Breast epithelium (tissue), 4 donors: ENCODE data around the gene MAD1L1. TPM values are rescaled to one million over a fixed set of nuclear protein-coding genes. Genes with fewer than 3 reads are reported as not detected.
"Not testable (repeated sequence)": the region's sequence is repeated elsewhere in the genome, so short reads cannot be mapped to it uniquely, and the experiment has no call there.

Source experiments
- DNase-seq, 2 donors: peaks; one replicate each; pipeline ENCODE4 v3.0.0-alpha.2; 2019; ENCODE audit warnings: low spot score in 2 of 2
- H3K27ac ChIP-seq, 2 donors: fragments of 200-600 bp; sonication (generic) in 1 of 2; one replicate each; pipeline ENCODE4 v1.5.1; 2016 to 2019; ENCODE audit warnings: mild to moderate bottlenecking in 1 of 2
- H3K27me3 ChIP-seq, 2 donors: fragments of 200-600 bp; sonication (generic) in 1 of 2; one replicate each; pipeline versions ENCODE4 v1.5.1 to v1.6.0; 2017 to 2019; ENCODE audit warnings: control low read depth in 1 of 2, mild to moderate bottlenecking in 1 of 2
- H3K36me3 ChIP-seq: fragments of 200-600 bp; one replicate; pipeline ENCODE4 v1.5.1; 2019
- H3K4me1 ChIP-seq, 2 donors: fragments of 200-600 bp; sonication (generic); one replicate each; pipeline ENCODE4 v1.5.1; 2016 to 2019; ENCODE audit warnings: control low read depth in 1 of 2
- H3K4me3 ChIP-seq, 3 donors: fragments of 200-600 bp; sonication (generic); 1 replicate in 2 of 3; 2 replicates in 1 of 3; pipeline ENCODE4 v1.5.1; 2016 to 2019; ENCODE audit warnings: mild to moderate bottlenecking in 3 of 3, moderate library complexity in 2 of 3
- H3K9me3 ChIP-seq, 2 donors: fragments of 200-600 bp; sonication (generic) in 1 of 2; one replicate each; pipeline ENCODE4 v1.5.1; 2016 to 2019; ENCODE audit warnings: control low read depth in 1 of 2
- CTCF ChIP-seq, 3 donors: fragments of 450-650 bp; IDR thresholded peaks; one replicate each; pipeline ENCODE4 v1.5.1; 2016 to 2017; ENCODE audit warnings: antibody characterized with exemption in 3 of 3, mild to moderate bottlenecking in 3 of 3, moderate library complexity in 3 of 3
- POLR2A ChIP-seq: fragments of 450-650 bp; IDR thresholded peaks from one replicate; pipeline ENCODE4 v1.6.1; 2016; ENCODE audit warnings: antibody characterized with exemption, mild to moderate bottlenecking, moderate library complexity
- POLR2AphosphoS5 ChIP-seq, 3 donors: sonication (generic); formaldehyde crosslinking; IDR thresholded peaks; one replicate each; pipeline ENCODE4 v1.6.1; 2017; ENCODE audit warnings: antibody characterized with exemption in 3 of 3
- intact Hi-C: fragments of 100-400 bp; cut with DNase I; formaldehyde crosslinking; loops from one replicate; pipeline ENCODE4 v1.15.1; 2023; ENCODE audit warnings: low total_unique reads
- total RNA-seq, 3 donors: library from RNA; depleted of rRNA; stranded (reverse); fragments of >200 nt; gene quantifications; one replicate each; pipeline ENCODE4 v1.1.0, GENCODE V29; 2016

Gene MAD1L1
- total RNA-seq, 3 donors from 2014 or later = 27.7 to 33.9 (median 28.8) TPM

DNA sequence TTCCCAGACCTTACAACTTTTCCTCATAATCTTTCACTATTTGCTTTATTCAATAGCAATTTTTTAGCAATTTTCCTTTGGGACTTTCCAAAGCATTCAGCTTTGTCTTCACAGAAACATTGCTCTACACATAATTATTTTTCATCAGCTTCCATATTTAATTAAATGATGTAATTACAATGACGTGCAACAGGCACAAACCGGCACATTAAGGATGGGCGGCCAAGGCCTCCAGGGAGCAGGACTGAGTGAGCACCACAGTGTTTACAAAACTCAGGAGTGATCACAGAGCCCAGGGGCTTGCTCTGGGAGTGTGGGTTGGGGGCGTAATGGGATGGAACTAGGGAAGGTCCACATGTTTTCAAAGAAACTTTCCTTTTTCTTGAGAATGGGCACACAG, 69.8 kb downstream of the MAD1L1 start:
- TF ChIP-seq POLR2AphosphoS5 (IDR thresholded peaks at IDR 0.05) (no peak), CTCF (IDR thresholded peaks at IDR 0.05) (no peak), POLR2A (no peak)
- Histone ChIP-seq H3K4me1 (peaks cover 0 to 6% of the 10 kb centered on the region in 2 donors), H3K9me3 (no peaks in the 10 kb centered on the region), H3K4me3 (no peak overlapping the region), H3K36me3 (no peaks in the 10 kb centered on the region), H3K27ac (no peak overlapping the region), H3K27me3 (no peaks in the 10 kb centered on the region)
- intact Hi-C loops = no loop called here
- DNase-seq = no peak

GRCh38 chr7:2162004-2162902, 70.5 kb downstream of the MAD1L1 start:
- H3K4me3 ChIP-seq, H3K4me1 ChIP-seq, H3K27me3 ChIP-seq, DNase-seq, H3K36me3 ChIP-seq, H3K9me3 ChIP-seq, intact Hi-C loops, H3K27ac ChIP-seq: not testable (repeated sequence)

- TF ChIP-seq CTCF (IDR thresholded peaks at IDR 0.05) (no peak), POLR2AphosphoS5 (IDR thresholded peaks at IDR 0.05) (no peak), POLR2A (no peak)
- peak overlapping the region in 1 of 2 donors; percentile 84 for H3K27ac ChIP-seq
- peaks cover 0 to 6% of the 10 kb centered on the region in 2 donors for H3K4me1 ChIP-seq
- intact Hi-C loops = no loop called here
- no peak overlapping the region for H3K4me3 ChIP-seq
- H3K9me3 ChIP-seq = no peaks in the 10 kb centered on the region
- no peaks in the 10 kb centered on the region for H3K27me3 ChIP-seq
- H3K36me3 ChIP-seq = no peaks in the 10 kb centered on the region
- no peak for DNase-seq
These were observed 73.6 kb downstream of the MAD1L1 start for GRCh38 chr7:2159176-2159520.

- H3K27ac ChIP-seq = peak overlapping the region; percentile 79 to 84
- no peaks in the 10 kb centered on the region for H3K27me3 ChIP-seq
- no peaks in the 10 kb centered on the region for H3K9me3 ChIP-seq
- peaks cover 0 to 6% of the 10 kb centered on the region in 2 donors for H3K4me1 ChIP-seq
- intact Hi-C loops = no loop called here
- no peak overlapping the region for H3K4me3 ChIP-seq
- no peak for DNase-seq
- TF ChIP-seq POLR2AphosphoS5 (IDR thresholded peaks at IDR 0.05) (no peak), CTCF (IDR thresholded peaks at IDR 0.05) (no peak), POLR2A (no peak)
- no peaks in the 10 kb centered on the region for H3K36me3 ChIP-seq
These were observed 74.2 kb downstream of the MAD1L1 start for GRCh38 chr7:2158331-2159175.

- no peaks in the 10 kb centered on the region for H3K27me3 ChIP-seq
- peak in 1 of 2 donors; percentile 52 for DNase-seq
- intact Hi-C loops = no loop called here
- H3K4me3 ChIP-seq = no peak overlapping the region
- no peaks in the 10 kb centered on the region for H3K36me3 ChIP-seq
- H3K27ac ChIP-seq = peak overlapping the region; percentile 79 to 84
- no peaks in the 10 kb centered on the region for H3K9me3 ChIP-seq
- peaks cover 0 to 6% of the 10 kb centered on the region in 2 donors for H3K4me1 ChIP-seq
- no peak for TF ChIP-seq POLR2A
- no peak for TF ChIP-seq CTCF (IDR thresholded peaks at IDR 0.05)
- peak in 1 of 3 donors; percentile 24 for TF ChIP-seq POLR2AphosphoS5 (IDR thresholded peaks at IDR 0.05)
These were observed 75.1 kb downstream of the MAD1L1 start for GRCh38 chr7:2157473-2158279.
